GM19043 (cell line): ENCODE data around the gene POMP.
"Not testable (repeated sequence)": the region's sequence is repeated elsewhere in the genome, so short reads cannot be mapped to it uniquely, and the experiment has no call there.

Source experiments
- ATAC-seq: cut with Tn5 transposase; IDR thresholded peaks from one replicate; pipeline ENCODE4 v1.9.1; 2021; ENCODE audit warnings: low read depth; ENCODE audit not compliant: unreplicated experiment

Gene POMP

GRCh38 chr13:28636677-28637317 is 22.1 kb upstream of the POMP start:
- no peak for ATAC-seq

DNA sequence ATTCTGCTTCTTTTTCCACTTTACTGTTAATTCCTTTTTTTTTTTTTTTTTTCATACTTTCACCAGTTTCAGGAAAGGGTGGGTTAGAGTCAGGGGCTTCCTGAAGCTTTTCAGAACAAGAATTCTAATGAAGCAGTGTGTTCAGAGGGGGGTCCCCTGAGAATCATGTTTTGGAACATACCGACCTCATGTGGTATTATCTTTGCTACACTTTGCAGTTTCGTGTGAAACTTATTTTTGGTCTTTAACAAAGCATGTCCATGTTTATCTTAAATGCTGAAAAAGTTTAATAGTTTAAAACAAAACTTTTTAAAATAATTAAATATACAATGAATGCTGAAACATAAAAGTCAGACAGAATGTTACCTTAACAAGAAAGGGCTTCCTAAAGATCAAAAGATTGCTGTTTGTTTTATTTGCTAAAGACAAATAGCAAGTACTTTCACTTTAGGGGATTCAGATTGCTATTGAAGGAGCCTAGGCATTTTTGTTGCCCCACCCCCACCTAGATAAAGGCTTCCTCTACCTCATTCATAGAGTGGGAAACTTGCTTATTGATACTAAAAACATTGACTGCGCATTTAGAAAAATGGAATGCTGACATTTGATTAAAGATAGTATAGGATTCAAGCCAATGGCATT is 21.1 kb upstream of the POMP start:
- no peak for ATAC-seq

- no peak for ATAC-seq
Measured at GRCh38 chr13:28638756-28639155, 20.2 kb upstream of the POMP start.

DNA sequence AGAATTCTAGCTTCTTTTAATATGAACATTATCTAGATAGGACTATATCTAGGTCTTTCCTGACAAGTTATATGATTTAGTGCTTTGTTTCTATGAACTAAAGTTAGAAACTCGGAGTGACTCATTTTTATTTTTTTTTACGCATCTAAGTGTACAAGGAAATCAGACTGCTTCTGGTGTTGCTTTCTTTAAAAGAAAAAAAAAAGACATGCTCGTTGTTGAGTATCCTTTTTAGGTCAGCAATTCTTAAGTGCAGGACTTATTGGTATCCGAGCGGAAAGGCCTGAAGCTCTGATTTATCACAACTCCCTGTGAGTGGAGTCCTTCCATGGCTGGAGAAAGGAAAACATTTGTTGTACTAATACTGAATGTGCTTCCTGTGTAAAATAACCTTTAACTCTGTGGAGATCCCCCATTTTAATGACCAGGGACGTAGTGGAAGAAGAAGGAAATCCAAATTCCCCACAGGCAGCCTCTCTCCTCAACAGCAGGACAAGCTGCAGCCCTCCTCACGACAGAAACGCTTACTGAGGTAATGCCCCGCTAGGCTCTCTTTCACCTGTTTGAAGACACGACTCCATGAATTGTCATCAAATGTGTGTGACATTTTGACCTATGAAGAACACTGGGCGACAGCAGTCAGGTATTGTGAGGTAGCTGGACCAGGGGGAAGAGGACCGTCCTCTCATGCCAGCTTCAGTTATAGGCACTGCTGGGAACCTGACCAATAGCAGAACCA is 17.9 kb upstream of the POMP start:
- ATAC-seq, result no peak

GRCh38 chr13:28641600-28641926 is 17.4 kb upstream of the POMP start:
- peak; percentile 54 for ATAC-seq

- no peak for ATAC-seq
Measured at GRCh38 chr13:28650284-28650683, 8.6 kb upstream of the POMP start.

GRCh38 chr13:28651810-28652401 is 7.0 kb upstream of the POMP start:
- ATAC-seq, result no peak

GRCh38 chr13:28653111-28653510 is 5.8 kb upstream of the POMP start:
- no peak for ATAC-seq

GRCh38 chr13:28654276-28654675 is 4.7 kb upstream of the POMP start:
- ATAC-seq, result no peak

DNA sequence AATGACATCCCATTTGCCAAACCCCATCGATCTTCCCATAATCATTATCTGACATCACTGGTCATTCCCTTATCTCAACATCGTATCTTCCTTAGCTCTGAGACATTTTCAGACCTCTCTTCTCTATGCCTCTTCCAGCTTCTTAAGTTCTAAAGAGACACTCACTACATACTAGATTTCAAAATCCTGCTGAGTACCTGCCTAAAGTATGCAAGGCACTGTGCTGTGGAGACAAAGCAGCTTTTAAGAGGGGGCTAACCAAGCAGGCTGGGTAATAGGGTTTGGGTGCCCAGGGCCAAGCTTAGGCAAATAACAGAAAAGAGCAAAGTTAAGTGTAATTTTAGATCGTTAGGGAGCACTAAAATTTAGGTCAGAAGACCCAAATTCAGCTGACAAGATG is 3.4 kb upstream of the POMP start:
- no peak for ATAC-seq

DNA sequence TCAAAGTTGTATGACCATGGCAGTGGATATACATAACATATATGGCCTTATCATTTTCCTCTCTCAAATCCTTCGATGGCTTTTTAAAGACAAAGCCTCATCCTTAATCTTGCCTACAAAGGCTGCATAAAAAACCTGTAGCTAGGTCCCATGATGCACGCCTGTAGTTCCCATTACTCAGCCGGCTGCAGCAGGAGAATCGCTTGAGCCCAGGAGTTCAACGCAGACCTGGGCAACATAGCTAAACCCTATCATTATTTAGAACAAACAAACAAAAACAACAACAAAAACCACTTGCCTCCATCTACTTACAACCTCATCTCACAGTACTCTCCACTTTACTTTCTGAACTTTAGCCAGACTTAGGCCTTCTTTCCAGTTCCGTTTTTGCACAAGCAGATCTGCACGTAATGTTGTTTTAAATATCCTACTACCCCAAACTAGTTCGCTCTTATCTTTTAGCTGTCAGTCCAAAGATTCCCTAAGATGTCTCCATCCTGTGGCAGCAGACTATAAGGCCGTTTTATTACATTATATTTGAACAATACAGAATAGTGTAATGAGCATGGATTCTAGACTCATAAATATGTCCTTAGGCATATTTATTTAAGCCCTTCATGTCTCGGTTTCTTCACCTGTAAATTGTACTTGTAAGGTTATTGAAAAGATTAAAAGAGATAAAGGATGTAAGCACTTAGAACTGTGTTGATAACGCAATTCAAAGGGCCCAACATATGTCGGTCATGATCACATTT is 969 bp upstream of the POMP start:
- ATAC-seq, result no peak

GRCh38 chr13:28658539-28658795 is 463 bp upstream of the POMP start:
- ATAC-seq, result no peak

DNA sequence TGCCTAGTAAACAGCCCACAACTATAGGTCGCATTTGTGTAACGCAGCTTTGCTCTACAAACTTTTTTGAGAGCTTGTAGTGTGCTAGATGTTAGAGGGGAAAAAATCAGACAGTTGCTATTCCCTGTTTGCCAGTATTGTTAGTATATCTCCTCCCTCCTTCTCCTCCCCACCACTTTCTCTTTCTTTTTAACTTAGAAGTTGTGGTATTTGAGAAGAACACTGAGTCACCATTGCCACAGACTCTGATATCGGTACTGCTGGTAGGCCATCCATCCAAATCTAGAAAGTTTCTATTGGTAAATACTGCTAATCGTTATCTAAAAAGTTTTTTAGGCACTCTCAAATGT is 666 bp downstream of the POMP start:
- ATAC-seq, result peak; percentile 6

DNA sequence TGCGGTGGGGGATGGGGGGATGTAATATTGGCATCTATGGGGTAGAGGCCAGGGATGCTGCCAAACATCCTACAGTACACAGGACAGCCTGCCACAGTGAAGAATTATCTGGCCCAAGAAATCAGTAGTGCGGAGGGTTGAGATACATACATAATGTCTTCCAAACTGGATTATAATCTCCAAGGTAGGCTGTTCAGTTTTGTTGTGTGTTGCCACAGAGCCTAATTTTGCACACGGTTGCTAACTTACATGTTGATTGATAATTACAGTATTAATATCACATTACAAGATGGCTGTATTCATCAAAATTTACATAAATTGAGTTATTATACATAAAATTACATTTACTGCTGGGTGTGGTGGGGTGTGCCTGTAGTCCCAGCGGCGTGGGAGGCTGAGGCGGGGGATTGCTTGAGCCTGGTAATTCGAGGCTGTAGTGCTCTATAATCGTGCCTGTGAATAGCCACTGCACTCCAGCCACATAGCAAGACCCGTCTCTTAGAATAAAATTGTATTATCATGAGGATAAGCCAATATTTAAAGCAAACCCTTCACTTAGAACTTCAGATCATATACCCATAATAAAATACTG is 8.1 kb downstream of the POMP start:
- ATAC-seq, result no peak

- no peak for ATAC-seq
Measured at GRCh38 chr13:28671126-28671792, 12.3 kb downstream of the POMP start.

GRCh38 chr13:28678809-28679208 is 19.9 kb downstream of the POMP start:
- no peak for ATAC-seq

GRCh38 chr13:28679628-28680027 is 20.7 kb downstream of the POMP start:
- no peak for ATAC-seq

DNA sequence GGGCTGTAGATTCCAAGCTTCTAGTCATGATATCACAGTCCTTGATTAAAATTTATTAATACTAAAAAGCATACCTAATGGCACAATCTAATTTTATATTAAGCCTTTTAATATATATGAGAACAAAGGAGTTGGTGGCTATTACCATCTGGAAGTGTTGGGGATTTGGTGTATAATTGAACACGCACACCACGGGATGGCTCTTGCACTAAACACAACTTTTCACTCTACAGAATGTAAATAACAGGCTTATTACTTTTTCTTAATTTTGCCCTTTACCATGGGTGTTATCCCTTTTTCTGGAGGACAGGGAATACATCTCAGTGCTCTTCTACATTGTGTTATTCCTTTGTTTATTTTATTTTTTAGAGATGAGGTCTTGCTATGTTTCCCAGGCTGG is 21.6 kb downstream of the POMP start:
- no peak for ATAC-seq

GRCh38 chr13:28683169-28683568 is 24.2 kb downstream of the POMP start:
- ATAC-seq, result not testable (repeated sequence)

GRCh38 chr13:28684257-28684656 is 25.3 kb downstream of the POMP start:
- no peak for ATAC-seq
